GM12878 (cell line): ENCODE measurements around the gene PISD. TPM values are rescaled to one million over a fixed set of nuclear protein-coding genes. Genes with fewer than 3 reads are reported as not detected.

Experiments used
- E4F1 ChIP-seq: fragments of 450-650 bp; IDR thresholded peaks from 2 replicates; pipeline ENCODE4 v1.6.1; 2018; ENCODE audit warnings: borderline replicate concordance, mild to moderate bottlenecking; ENCODE audit not compliant: partially characterized antibody
- FOXM1 ChIP-seq: IDR thresholded peaks from 2 replicates; pipeline ENCODE4 v1.6.1; 2012; ENCODE audit warnings: low read depth, mild to moderate bottlenecking, inconsistent platforms, low read length, moderate library complexity
- HSF1 ChIP-seq: fragments of 150-350 bp; IDR thresholded peaks from 2 replicates; pipeline ENCODE4 v1.6.1; 2014; ENCODE audit warnings: mild to moderate bottlenecking, low read depth, low read length
- IRF4 ChIP-seq: IDR thresholded peaks from 2 replicates; pipeline ENCODE4 v1.6.1; 2011; ENCODE audit warnings: low read depth, low read length
- MXI1 ChIP-seq: fragments of 150-350 bp; IDR thresholded peaks from 2 replicates; pipeline ENCODE4 v1.6.1; 2011; ENCODE audit warnings: low read depth, mild to moderate bottlenecking, inconsistent platforms, low read length, improper control_type of control experiment
- NR2C1 ChIP-seq: fragments of 450-650 bp; IDR thresholded peaks from 2 replicates; pipeline ENCODE4 v1.6.1; 2017; ENCODE audit warnings: antibody characterized with exemption, mild to moderate bottlenecking, moderate library complexity
- NRF1 ChIP-seq: conservative IDR thresholded peaks from 2 replicates; pipeline ENCODE4 v1.6.1; 2011; ENCODE audit warnings: mild to moderate bottlenecking, low read depth, low read length, improper control_type of control experiment
- PML ChIP-seq: IDR thresholded peaks from 2 replicates; pipeline ENCODE4 v1.6.1; 2012; ENCODE audit warnings: low read length, inconsistent platforms
- RELA ChIP-seq: fragments of 450-650 bp; IDR thresholded peaks from 2 replicates; pipeline ENCODE4 v1.8.0; 2014; ENCODE audit warnings: borderline replicate concordance; ENCODE audit not compliant: partially characterized antibody
- RELB ChIP-seq: fragments of 450-650 bp; IDR thresholded peaks from 2 replicates; pipeline ENCODE4 v1.6.1; 2017; ENCODE audit warnings: low read depth, mild to moderate bottlenecking, moderate library complexity
- RUNX3 ChIP-seq: IDR thresholded peaks from 2 replicates; pipeline ENCODE4 v1.6.1; 2012; ENCODE audit warnings: low read length, inconsistent platforms
- SMAD1 ChIP-seq: fragments of 450-650 bp; IDR thresholded peaks from 2 replicates; pipeline ENCODE4 v1.6.1; 2018; ENCODE audit warnings: mild to moderate bottlenecking, low read depth; ENCODE audit not compliant: partially characterized antibody
- SMAD5 ChIP-seq: IDR thresholded peaks from 2 replicates; pipeline ENCODE4 v1.6.1; 2016; ENCODE audit warnings: antibody characterized with exemption, low read depth
- SP1 ChIP-seq: IDR thresholded peaks from one replicate; pipeline ENCODE4 v1.6.1; 2011; ENCODE audit warnings: low read depth, low read length
- SREBF1 ChIP-seq: IDR thresholded peaks from 2 replicates; pipeline ENCODE4 v1.6.1; 2012; ENCODE audit warnings: mild to moderate bottlenecking, low read length
- STAT1 ChIP-seq: fragments of 450-650 bp; conservative IDR thresholded peaks from 2 replicates; pipeline ENCODE4 v1.6.1; 2014; ENCODE audit warnings: antibody characterized with exemption, mild to moderate bottlenecking
- SUZ12 ChIP-seq: fragments of 200-600 bp; sonication (generic); IDR thresholded peaks from one replicate; pipeline ENCODE4 v1.6.1; 2018; ENCODE audit warnings: antibody characterized with exemption, mild to moderate bottlenecking; ENCODE audit not compliant: unreplicated experiment
- ZBTB33 ChIP-seq: fragments of 450-650 bp; IDR thresholded peaks from 2 replicates; pipeline ENCODE4 v1.6.1; 2017; ENCODE audit warnings: mild to moderate bottlenecking
- ZBTB4 ChIP-seq: fragments of 450-650 bp; formaldehyde crosslinking; IDR thresholded peaks from 2 replicates; pipeline ENCODE4 v1.4.0; 2022; ENCODE audit warnings: mild to moderate bottlenecking, moderate library complexity
- ZSCAN29 ChIP-seq: fragments of 450-650 bp; IDR thresholded peaks from 2 replicates; pipeline ENCODE4 v1.6.1; 2017; ENCODE audit warnings: mild to moderate bottlenecking, moderate library complexity
- ZZZ3 ChIP-seq: IDR thresholded peaks from 2 replicates; pipeline ENCODE4 v1.6.1; 2011; ENCODE audit warnings: low read depth; ENCODE audit not compliant: control insufficient read depth, insufficient read length
- polyA plus RNA-seq, 11 experiments: library from polyadenylated mRNA; depleted of rRNA in 4 of 11; unstranded in 6 of 11; stranded (reverse) in 5 of 11; fragments of >200 nt; fragmentation: Nextera tagmentation in 4 of 11; fragmentation: Illumina TruSeq in 1 of 11; extraction: Ambion mirVana in 4 of 11; extraction: Trizol in 1 of 11; gene quantifications; 1 replicate in 1 of 11; 2 replicates in 10 of 11; pipeline versions ENCODE4 v1.2.1 to v1.2.3, GENCODE V29; 2011 to 2016; ENCODE audit warnings: inconsistent platforms in 2 of 11, missing spikeins in 2 of 11, low read depth in 1 of 11
- total RNA-seq, 4 experiments: library from RNA; depleted of rRNA in 3 of 4; stranded (reverse); fragments of >200 nt in 3 of 4; fragmentation: Illumina TruSeq in 1 of 4; extraction: Trizol in 1 of 4; gene quantifications; 2 replicates each; pipeline versions ENCODE4 v1.2.1 to v1.2.3, GENCODE V29; 2013 to 2021

PISD gene
- total and polyA plus RNA-seq, 10 of the 15 experiments (the other 5 are each of a cell fraction or from before 2014, with no cell fraction given) = 25.8 to 62.7 (median 45.8) TPM

- TF ChIP-seq ZBTB33 = no peak
- TF ChIP-seq SREBF1 = no peak
- no peak for TF ChIP-seq PML
- no peak for TF ChIP-seq ZBTB4 (CRISPR knock-in tag)
- no peak for TF ChIP-seq SMAD1
- peak; percentile 72 for TF ChIP-seq RUNX3
- no peak for TF ChIP-seq SMAD5
- no peak for TF ChIP-seq ZZZ3
- TF ChIP-seq MXI1 = no peak
- TF ChIP-seq SUZ12 = no peak
- TF ChIP-seq E4F1 = no peak
- TF ChIP-seq STAT1 = no peak
- no peak for TF ChIP-seq RELB
- no peak for TF ChIP-seq SP1
- TF ChIP-seq NRF1 = no peak
- TF ChIP-seq IRF4 = no peak
- TF ChIP-seq NR2C1 = no peak
- TF ChIP-seq RELA = peak; percentile 41
- no peak for TF ChIP-seq HSF1
- no peak for TF ChIP-seq ZSCAN29
- TF ChIP-seq FOXM1 = no peak
Observed at GRCh38 chr22:31616315-31616980, 45.6 kb downstream of the PISD start (continued).
